Activated T-helper 1 cell treated with anti-CD3 and anti-CD28 coated beads, Interleukin-12 subunit alpha, Interleukin-12 subunit beta, Interleukin-2, Interleukin-4 antibody, amounts not matched to agents 30 ng/mL and 10 ng/mL and 1 ng/mL, durations not matched to agents 14 hours and 24 hours and 36 hours (primary cell): Measurements from ENCODE around the gene GLTPD2. TPM values are rescaled to one million over a fixed set of nuclear protein-coding genes. Genes with fewer than 3 reads are reported as not detected.
A peak's percentile ranks its signal among the peaks of the same experiment; 100 is the strongest.

ENCODE experiments used
- DNase-seq: peaks from one replicate; pipeline ENCODE4 v3.0.0; 2021; ENCODE audit warnings: low spot score
- H3K27ac Mint-ChIP-seq: one replicate; pipeline ENCODE4 v1.8.0; 2021; ENCODE audit warnings: mild to moderate bottlenecking, mixed read lengths
- H3K27me3 Mint-ChIP-seq: one replicate; pipeline ENCODE4 v1.8.0; 2022; ENCODE audit warnings: mild to moderate bottlenecking, moderate library complexity, mixed read lengths; ENCODE audit not compliant: insufficient read depth
- H3K36me3 Mint-ChIP-seq: one replicate; pipeline ENCODE4 v1.8.0; 2021; ENCODE audit warnings: low read depth, mixed read lengths
- H3K4me1 Mint-ChIP-seq: one replicate; pipeline ENCODE4 v1.8.0; 2021; ENCODE audit warnings: low read depth, mixed read lengths
- H3K4me3 Mint-ChIP-seq: one replicate; pipeline ENCODE4 v1.8.0; 2021; ENCODE audit warnings: mild to moderate bottlenecking, moderate library complexity, mixed read lengths
- H3K9me3 Mint-ChIP-seq: one replicate; pipeline ENCODE4 v1.8.0; 2021; ENCODE audit warnings: mixed read lengths
- intact Hi-C: fragments of 100-400 bp; cut with micrococcal nuclease; formaldehyde crosslinking; loops from one replicate; pipeline ENCODE4 v1.15.1; 2024
- total RNA-seq: library from RNA; stranded (reverse); gene quantifications from 2 replicates; pipeline ENCODE4 v1.2.3, GENCODE V29; 2022

The GLTPD2 gene
- total RNA-seq, 1 donor from 2014 or later, result not detected

DNA sequence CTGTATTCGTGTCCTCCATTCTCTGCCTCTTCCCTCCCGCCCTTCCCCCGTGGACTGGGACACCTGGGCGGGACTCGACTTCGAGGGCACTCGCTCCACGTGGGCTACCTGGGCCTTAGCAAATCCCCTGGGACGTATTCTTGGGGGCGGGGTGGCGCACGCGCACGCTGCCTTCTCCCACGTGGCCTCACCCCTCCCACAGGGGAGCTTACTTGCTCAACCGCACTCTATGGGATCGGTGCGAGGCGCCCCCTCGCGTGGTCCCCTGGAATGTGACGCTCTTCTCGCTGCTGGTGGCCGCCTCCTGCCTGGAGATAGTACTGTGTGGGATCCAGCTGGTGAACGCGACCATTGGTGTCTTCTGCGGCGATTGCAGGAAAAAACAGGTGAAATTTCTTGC is 6.1 kb upstream of the GLTPD2 start:
- H3K36me3 Mint-ChIP-seq, result no peaks in the 10 kb centered on the region
- H3K4me1 Mint-ChIP-seq, result peaks cover 30% of the 10 kb centered on the region
- intact Hi-C loops, result no loop called here
- no peak for DNase-seq
- H3K9me3 Mint-ChIP-seq, result no peaks in the 10 kb centered on the region
- peaks cover 60% of the 10 kb centered on the region for H3K27me3 Mint-ChIP-seq
- H3K27ac Mint-ChIP-seq, result no peak overlapping the region
- no peak overlapping the region for H3K4me3 Mint-ChIP-seq

DNA sequence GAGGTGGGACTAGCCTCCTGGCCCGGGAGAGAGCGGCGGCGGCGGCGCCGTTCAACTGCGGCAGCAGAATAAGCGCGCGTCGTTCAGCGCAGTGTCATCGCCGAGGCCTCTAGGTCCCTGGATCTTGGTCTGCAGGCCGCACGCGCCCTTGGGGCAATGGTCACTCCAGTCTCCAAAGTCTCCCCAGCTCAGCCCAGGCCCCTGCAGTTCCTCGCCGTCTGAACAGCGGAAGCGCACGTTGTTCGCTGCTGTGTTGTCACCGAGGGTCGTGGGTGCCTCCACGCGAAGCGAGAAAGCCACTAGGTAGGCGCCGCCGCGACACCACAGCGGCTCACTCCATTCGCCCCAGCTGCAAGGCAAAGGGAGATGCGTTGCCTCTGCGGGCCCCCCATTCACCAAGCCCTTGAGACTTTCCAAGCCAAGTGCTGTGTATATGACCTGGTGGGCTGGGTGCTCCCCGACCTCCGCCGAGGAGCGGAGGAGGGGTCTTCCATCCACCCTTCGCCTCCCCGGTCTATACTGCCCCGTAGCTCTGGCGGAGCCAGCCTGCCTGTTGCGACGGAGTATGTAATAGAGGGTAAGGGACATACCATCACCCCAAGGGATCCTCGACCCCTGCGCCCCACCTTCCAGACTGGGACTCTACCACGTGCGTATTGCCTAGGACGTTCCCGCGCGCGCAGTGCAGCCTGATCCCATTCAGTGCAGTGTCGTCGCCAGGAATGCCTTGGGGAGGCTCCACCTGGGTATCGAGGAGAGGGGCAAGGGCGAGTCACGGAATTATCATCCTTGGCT is 3.3 kb upstream of the GLTPD2 start:
- Mint-ChIP-seq H3K4me3 (peak overlapping the region; percentile 51), H3K27ac (no peak overlapping the region), H3K27me3 (peaks cover 63% of the 10 kb centered on the region), H3K4me1 (peaks cover 39% of the 10 kb centered on the region), H3K36me3 (peaks cover 4% of the 10 kb centered on the region), H3K9me3 (no peaks in the 10 kb centered on the region)
- no peak for DNase-seq
- intact Hi-C loops, result loop anchor here (2.0 to 5.0 kb wide), 2 partner anchors 103 to 143 kb away; partner anchors contain the start of gene ALOX15

DNA sequence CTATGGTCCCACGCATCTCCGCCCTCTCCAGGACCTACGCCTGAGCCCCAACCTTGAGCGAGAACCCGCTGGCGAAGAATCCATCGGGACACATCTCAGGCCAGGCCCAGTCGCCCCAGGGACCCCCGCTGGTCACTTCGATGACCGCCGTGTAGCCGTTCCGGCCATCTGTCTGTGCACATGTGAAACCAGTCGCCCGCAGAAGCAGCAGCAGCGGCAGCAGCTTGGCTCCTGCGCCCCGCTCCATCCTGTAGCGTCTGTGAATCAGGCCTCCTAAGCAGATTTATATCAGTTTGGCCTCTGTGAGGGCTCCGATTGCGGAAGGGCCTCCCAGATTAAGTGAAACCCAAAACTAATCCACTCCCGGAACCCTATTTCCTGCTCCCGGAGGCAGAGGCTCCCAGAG is 2.7 kb upstream of the GLTPD2 start, which contains the start of gene VMO1:
VMO1 (minus strand) TSS at position 259 of the 406 bp plus-strand sequence; CDS start at position 247, 12 bp downstream.
- H3K27ac Mint-ChIP-seq, result no peak within 1 kb of the TSS
- intact Hi-C loops, result loop anchor here (2.0 to 5.0 kb wide), 2 partner anchors 103 to 144 kb away; partner anchors contain the start of gene ALOX15
- H3K36me3 Mint-ChIP-seq, result peaks cover 4% of the 10 kb centered on the region
- peak within 1 kb of the TSS; percentile 51 for H3K4me3 Mint-ChIP-seq
- peaks cover 58% of the 10 kb centered on the region for H3K27me3 Mint-ChIP-seq
- H3K9me3 Mint-ChIP-seq, result no peaks in the 10 kb centered on the region
- DNase-seq, result no peak
- H3K4me1 Mint-ChIP-seq, result peaks cover 43% of the 10 kb centered on the region

DNA sequence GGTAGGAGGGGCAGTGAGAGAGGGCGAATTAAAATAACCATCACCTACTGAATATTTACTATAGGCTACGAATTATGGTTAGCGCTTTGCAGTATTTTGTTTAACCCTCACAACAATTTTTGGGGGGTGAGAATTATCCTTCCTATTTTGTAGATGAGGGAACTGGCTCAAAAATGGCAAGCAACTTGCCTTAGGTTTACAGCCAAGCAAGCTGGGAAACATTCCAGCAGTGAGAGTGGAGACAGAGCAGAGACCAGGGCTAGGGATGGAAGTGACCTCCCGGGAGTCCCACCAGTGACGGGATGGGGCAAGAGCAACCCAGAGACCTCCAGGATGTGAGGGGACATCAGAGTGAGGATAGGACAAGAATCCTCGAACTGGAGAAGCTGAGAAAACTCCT is 2.2 kb upstream of the GLTPD2 start:
- Mint-ChIP-seq H3K27me3 (peaks cover 58% of the 10 kb centered on the region), H3K4me3 (no peak overlapping the region), H3K9me3 (no peaks in the 10 kb centered on the region), H3K36me3 (peaks cover 4% of the 10 kb centered on the region), H3K4me1 (peaks cover 43% of the 10 kb centered on the region), H3K27ac (no peak overlapping the region)
- intact Hi-C loops, result loop anchor here (2.0 to 5.0 kb wide), 2 partner anchors 102 to 144 kb away; partner anchors contain the start of gene ALOX15
- no peak for DNase-seq

DNA sequence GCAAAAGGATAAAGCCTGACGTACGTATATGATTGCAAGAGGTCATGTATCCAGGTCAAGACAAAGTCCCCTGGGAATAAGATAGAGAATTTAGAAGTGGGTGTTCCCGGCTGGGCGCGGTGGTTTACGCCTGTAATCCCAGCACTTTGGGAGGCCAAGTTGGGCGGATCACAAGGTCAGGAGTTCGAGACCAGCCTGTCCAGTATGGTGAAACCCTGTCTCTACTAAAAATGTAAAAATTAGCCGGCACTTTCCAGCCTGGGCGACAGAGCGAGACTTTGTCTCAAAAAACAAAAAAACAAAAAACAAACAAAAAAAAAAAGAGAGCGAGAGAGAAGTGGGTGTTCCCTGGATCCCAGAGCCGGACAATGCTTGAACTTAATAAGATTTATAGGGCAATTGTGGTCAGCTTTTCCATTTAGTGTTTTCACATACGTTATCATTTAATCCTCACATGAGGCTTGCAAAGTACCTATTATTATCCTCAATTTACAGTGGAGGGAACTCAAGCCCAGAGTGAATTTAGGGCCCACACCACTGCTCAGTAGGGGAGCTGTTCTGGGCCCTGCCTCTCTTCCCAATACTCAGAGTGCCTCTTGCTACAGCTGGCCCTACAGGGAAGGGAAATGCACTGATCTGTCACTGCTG is 481 bp upstream of the GLTPD2 start:
- Mint-ChIP-seq H3K4me1 (peaks cover 36% of the 10 kb centered on the region), H3K4me3 (peak overlapping the region; percentile 66), H3K27me3 (peaks cover 60% of the 10 kb centered on the region), H3K9me3 (no peaks in the 10 kb centered on the region), H3K27ac (peak overlapping the region; percentile 48), H3K36me3 (peaks cover 4% of the 10 kb centered on the region)
- no peak for DNase-seq
- intact Hi-C loops, result loop anchor here (5.0 kb wide), 1 partner anchor 146 kb away; the partner anchor contains the start of gene ALOX15

DNA sequence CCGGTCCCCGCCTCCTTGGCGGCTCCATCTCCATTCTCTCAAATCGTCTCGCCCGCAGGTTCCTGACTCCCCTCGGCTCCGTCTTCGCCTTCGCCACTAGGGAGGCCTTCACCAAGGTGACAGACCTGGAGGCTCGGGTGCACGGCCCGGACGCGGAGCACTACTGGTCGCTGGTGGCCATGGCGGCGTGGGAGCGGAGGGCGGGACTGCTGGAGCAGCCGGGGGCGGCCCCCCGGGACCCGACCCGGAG is 862 bp downstream of the GLTPD2 start:
- intact Hi-C loops, result loop anchor here (5.0 kb wide), 1 partner anchor 147 kb away; the partner anchor contains the start of gene ALOX15
- H3K36me3 Mint-ChIP-seq, result peaks cover 4% of the 10 kb centered on the region

DNA sequence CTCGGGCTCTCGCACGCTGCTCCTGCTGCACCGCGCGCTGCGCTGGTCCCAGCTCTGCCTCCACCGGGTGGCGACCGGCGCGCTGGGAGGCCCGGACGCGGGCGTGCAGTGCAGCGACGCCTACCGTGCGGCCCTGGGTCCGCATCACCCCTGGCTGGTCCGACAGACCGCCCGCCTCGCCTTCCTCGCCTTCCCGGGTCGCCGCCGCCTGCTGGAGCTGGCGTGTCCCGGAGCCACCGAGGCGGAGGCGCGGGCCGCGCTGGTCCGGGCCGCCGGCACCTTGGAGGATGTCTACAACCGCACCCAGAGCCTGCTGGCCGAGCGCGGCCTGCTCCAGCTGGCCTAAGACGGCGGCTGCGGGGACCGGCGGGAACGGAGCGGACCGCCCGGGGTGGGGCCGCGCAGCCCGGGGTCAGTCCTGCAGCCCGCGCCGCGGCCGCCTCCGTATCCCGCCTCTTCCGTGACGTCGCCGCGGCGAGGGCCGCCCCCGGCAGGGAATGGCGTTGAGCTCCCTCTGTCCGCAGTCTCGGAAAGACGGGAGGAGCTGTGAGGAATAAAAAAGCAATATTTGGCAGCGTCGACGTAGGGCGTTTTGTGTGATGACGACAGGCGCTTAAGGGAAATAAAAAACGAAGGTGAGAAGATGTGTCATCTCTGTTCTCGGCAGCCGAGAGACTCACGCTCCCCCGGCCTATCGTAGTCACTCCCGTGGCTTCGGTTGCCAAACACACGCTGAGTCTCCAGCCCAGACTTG is 1.4 kb downstream of the GLTPD2 start:
- H3K4me3 Mint-ChIP-seq, result peak overlapping the region; percentile 85

More for the DNA sequence above, 862 bp downstream of the GLTPD2 start:
- Mint-ChIP-seq H3K9me3 (no peaks in the 10 kb centered on the region), H3K27me3 (peaks cover 48% of the 10 kb centered on the region), H3K27ac (peak overlapping the region; percentile 34), H3K4me3 (peak overlapping the region; percentile 73), H3K4me1 (peaks cover 36% of the 10 kb centered on the region)
- DNase-seq, result no peak

DNA sequence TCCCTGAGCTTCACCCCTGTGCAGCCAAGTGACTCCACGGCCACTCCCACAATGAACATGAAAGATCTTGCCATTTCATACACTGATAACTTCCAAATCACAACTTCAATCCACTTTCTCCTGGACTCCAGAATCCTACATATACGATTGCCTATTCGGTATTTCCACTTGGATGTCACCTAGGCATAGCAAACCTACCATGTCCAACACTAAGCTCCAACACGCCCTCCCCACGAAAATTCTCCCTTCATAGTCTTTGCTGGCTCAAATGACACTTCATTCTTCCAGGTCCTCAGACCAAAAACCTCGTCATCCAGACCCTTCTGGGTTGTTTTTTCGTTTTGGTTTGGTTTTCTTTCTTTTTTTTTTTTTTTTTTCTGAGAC is 1.9 kb downstream of the GLTPD2 start:
- intact Hi-C loops, result loop anchor here (1.0 to 2.0 kb wide), 7 partner anchors 16 to 158 kb away; partner anchors contain the start of genes ARRB2, C17orf107, MED11 and PFN1

More for the DNA sequence above, 1.4 kb downstream of the GLTPD2 start:
- peak overlapping the region; percentile 96 for H3K27ac Mint-ChIP-seq
- intact Hi-C loops, result loop anchor here (1.0 to 5.0 kb wide), 8 partner anchors 16 to 159 kb away; partner anchors contain the start of genes ALOX15, ARRB2, C17orf107 and MED11
- no peaks in the 10 kb centered on the region for H3K9me3 Mint-ChIP-seq
- DNase-seq, result peak; percentile 82
- peaks cover 36% of the 10 kb centered on the region for H3K4me1 Mint-ChIP-seq
- peaks cover 45% of the 10 kb centered on the region for H3K27me3 Mint-ChIP-seq
- H3K36me3 Mint-ChIP-seq, result peaks cover 4% of the 10 kb centered on the region

DNA sequence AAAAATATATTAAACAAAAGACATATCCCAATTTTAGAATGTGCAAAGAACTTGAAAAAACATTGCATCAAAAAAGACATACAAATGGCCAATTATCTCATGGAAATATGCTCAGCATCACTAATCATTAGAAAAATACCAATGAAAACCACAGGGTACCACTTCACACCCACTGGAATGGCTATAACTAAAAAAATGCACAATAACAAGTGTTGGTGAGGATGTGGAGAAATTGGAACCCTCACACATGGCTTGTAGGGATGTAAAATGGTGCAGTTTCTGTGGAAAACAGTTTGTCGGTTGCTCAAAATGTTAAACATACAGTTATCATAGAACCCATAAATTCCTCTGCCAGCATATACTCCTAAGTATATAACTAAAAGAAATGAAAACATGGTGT is 6.4 kb downstream of the GLTPD2 start:
- Mint-ChIP-seq H3K4me1 (peaks cover 14% of the 10 kb centered on the region), H3K9me3 (no peaks in the 10 kb centered on the region), H3K4me3 (peak overlapping the region; percentile 100), H3K27ac (peak overlapping the region; percentile 99), H3K36me3 (peaks cover 18% of the 10 kb centered on the region), H3K27me3 (peaks cover 12% of the 10 kb centered on the region)
- intact Hi-C loops, result no loop called here
- no peak for DNase-seq

More for the DNA sequence above, 1.9 kb downstream of the GLTPD2 start:
- Mint-ChIP-seq H3K4me3 (peak overlapping the region; percentile 85), H3K27me3 (peaks cover 40% of the 10 kb centered on the region), H3K36me3 (peaks cover 4% of the 10 kb centered on the region), H3K4me1 (peaks cover 32% of the 10 kb centered on the region), H3K27ac (peak overlapping the region; percentile 96), H3K9me3 (no peaks in the 10 kb centered on the region)
- DNase-seq, result no peak

DNA sequence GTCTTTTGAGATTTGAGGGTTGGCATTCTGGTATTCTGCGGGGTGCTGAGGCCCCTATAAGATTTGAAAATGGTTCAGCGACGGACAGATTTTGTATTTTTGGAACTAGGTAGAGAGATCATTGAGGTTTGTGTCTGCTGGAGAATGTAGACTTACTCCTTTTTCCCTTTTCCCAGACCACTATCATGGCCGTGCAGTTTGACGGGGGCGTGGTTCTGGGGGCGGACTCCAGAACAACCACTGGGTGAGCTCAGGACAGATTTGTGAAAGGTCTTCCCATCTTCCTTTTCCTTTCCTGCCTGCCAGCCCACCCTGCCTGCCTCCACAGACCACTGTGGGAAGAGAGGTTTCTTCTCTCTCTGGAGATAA is 7.8 kb downstream of the GLTPD2 start:
- Mint-ChIP-seq H3K4me3 (peak overlapping the region; percentile 100), H3K36me3 (peaks cover 18% of the 10 kb centered on the region), H3K27ac (peak overlapping the region; percentile 99), H3K9me3 (no peaks in the 10 kb centered on the region), H3K27me3 (peaks cover 9% of the 10 kb centered on the region), H3K4me1 (peaks cover 7% of the 10 kb centered on the region)
- intact Hi-C loops, result loop anchor here (1.0 to 2.0 kb wide), 5 partner anchors 11 to 232 kb away; partner anchors contain the start of genes ARRB2, MED11, MINK1 and PLD2
- no peak for DNase-seq

DNA sequence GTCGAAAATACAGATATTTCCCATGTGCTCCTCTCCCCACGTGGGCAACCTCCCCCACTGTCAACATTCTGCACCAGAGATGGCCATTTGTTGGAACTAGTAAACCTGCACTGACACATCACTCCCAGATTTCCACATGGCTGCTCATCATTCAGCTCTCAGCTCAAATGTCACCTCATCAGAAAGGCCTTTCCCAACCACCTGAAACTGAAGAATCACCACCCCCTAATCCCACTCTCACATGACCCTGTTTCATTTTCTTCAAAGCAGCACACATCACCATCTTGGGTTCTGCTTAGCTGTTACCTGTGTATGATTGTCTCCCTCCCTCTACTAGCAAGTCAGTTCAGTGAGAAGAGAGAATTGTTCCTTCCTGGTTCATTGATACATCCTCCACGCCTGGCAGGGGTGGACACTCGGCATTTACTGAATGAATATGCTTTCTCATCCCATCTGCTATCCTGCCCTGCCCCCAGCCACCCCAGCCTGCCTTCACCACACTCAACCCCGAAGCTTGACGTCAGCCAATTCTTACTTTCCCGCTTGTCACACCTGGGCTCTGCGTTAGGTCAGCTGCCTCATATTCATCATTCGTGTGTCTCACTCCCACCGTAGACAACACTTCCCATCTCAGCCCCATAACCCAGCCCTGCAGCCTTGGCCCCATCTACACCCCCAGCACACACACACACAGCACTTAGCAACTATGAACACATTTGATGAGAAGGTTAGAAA is 11.9 kb downstream of the GLTPD2 start:
- peaks cover 18% of the 10 kb centered on the region for H3K36me3 Mint-ChIP-seq
- no peaks in the 10 kb centered on the region for H3K9me3 Mint-ChIP-seq
- DNase-seq, result no peak
- H3K27me3 Mint-ChIP-seq, result no peaks in the 10 kb centered on the region
- intact Hi-C loops, result no loop called here
- peaks cover 7% of the 10 kb centered on the region for H3K4me1 Mint-ChIP-seq
- no peak overlapping the region for H3K4me3 Mint-ChIP-seq
- no peak overlapping the region for H3K27ac Mint-ChIP-seq

DNA sequence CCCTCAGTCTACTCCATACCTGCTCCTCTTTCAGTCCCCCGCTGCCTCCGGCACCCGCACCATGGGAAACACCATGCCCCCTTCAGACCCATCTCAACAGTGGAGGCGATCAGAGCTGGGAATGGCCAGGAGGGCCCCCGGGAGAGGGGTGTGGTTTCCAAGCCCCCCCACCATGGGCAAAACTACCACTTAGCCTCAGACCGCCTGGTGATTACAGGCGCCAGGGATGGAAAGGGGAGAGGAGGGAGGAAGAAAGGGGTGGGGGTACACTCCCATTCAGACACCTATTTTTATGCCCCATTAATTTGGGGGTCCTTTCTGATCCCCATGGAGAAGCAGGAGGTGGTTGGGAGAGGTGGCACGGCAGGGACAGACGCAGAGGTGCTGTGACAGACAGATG is 13.5 kb downstream of the GLTPD2 start, which contains the start of gene C17orf114:
C17orf114 (minus strand) TSS at position 101 of the 400 bp plus-strand sequence.
- DNase-seq, result no peak
- H3K9me3 Mint-ChIP-seq, result no peaks in the 10 kb centered on the region
- peaks cover 14% of the 10 kb centered on the region for H3K36me3 Mint-ChIP-seq
- intact Hi-C loops, result no loop called here
- no peak within 1 kb of the TSS for H3K4me3 Mint-ChIP-seq
- H3K4me1 Mint-ChIP-seq, result peaks cover 6% of the 10 kb centered on the region
- H3K27ac Mint-ChIP-seq, result no peak within 1 kb of the TSS
- H3K27me3 Mint-ChIP-seq, result no peaks in the 10 kb centered on the region
